Esophagus muscularis mucosa (tissue), 4 donors: Measurements from ENCODE around the gene SEC14L1.

Source experiments
- EP300 ChIP-seq: sonication (generic); formaldehyde crosslinking; IDR thresholded peaks from one replicate; pipeline ENCODE4 v1.6.1; 2017; ENCODE audit warnings: antibody characterized with exemption
- POLR2AphosphoS5 ChIP-seq, 2 donors: sonication (generic); formaldehyde crosslinking; IDR thresholded peaks; one replicate each; pipeline ENCODE4 v1.6.1; 2017; ENCODE audit warnings: antibody characterized with exemption in 2 of 2
- TF ChIP-seq, protein P1 (sequence below), 3 experiments: fragments of 200-600 bp in 2 of 3; fragments of 450-650 bp in 1 of 3; sonication (generic) in 2 of 3; IDR thresholded peaks; one replicate each; pipeline ENCODE4 v1.5.1; 2017 to 2019; ENCODE audit warnings: antibody characterized with exemption in 3 of 3, mild to moderate bottlenecking in 2 of 3, moderate library complexity in 1 of 3

DNA sequence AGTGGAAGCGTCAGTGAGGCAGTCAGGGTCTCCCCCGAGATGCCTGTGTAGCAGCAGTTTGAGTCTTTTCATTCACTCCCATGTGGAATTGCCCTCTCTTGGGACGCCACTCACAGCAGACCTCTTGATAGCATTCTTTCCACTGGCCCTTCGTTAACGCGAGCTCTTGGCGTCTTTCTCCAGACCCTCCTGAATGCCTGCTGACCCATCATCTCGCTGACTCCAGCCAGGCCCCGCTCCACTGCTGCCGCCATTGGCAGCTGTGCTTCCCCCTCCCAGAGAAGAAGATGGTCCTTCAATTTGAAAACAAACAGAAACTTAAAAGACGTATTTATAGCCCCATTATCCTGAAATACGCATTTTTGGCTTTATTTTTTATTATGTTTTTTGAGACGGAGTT lies 63.1 kb downstream of the SEC14L1 start:
- TF ChIP-seq EP300 (no peak), POLR2AphosphoS5 (IDR thresholded peaks at IDR 0.05) (no peak)
- TF ChIP-seq, protein P1, sequence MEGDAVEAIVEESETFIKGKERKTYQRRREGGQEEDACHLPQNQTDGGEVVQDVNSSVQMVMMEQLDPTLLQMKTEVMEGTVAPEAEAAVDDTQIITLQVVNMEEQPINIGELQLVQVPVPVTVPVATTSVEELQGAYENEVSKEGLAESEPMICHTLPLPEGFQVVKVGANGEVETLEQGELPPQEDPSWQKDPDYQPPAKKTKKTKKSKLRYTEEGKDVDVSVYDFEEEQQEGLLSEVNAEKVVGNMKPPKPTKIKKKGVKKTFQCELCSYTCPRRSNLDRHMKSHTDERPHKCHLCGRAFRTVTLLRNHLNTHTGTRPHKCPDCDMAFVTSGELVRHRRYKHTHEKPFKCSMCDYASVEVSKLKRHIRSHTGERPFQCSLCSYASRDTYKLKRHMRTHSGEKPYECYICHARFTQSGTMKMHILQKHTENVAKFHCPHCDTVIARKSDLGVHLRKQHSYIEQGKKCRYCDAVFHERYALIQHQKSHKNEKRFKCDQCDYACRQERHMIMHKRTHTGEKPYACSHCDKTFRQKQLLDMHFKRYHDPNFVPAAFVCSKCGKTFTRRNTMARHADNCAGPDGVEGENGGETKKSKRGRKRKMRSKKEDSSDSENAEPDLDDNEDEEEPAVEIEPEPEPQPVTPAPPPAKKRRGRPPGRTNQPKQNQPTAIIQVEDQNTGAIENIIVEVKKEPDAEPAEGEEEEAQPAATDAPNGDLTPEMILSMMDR (IDR thresholded peaks at IDR 0.05): no peak
